HG03097 (cell line): Measurements from ENCODE around the gene IFT52.
"Not testable (repeated sequence)": the region's sequence is repeated elsewhere in the genome, so short reads cannot be mapped to it uniquely, and the experiment has no call there.

Experiments
- ATAC-seq: cut with Tn5 transposase; IDR thresholded peaks from one replicate; pipeline ENCODE4 v1.9.1; 2021; ENCODE audit not compliant: unreplicated experiment, low FRiP score

IFT52 gene

DNA sequence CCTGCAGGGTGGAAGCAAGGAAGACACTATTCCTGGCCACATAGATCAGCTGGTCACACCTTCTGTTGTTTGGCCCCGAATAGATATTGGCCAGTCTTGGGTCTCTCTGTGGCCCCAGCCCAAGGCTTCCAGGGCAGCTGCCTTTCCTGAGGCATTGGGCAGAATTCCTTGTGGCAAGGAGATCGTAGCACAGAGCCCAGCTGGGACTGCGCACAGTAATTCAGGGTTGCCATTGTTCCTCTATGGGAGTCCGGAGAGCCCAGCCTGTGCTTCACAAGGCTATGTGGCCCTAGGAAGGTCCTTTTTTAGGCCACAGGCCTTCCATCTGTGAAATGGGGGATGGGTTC is 25.0 kb upstream of the IFT52 start:
- no peak for ATAC-seq

DNA sequence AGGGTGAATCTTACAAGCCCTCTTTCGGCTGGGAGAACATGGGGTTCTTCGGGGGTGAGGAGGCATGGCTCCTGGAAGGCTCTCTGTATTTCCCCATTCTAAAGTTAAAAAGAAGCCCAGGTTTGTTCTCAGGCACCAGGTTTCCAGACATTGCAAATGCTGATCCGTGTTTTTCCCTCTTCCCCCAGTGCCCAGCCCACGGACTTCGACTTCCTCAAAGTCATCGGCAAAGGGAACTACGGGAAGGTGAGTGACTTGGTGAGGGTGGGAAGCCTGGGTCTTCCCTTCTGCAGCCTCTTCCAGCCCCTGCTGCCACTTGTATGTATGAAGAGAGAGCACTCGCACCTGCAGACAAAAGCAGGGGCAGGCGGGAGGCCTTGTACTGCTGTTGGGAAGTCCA is 23.3 kb upstream of the IFT52 start:
- no peak for ATAC-seq

- ATAC-seq = no peak
These were observed 22.0 kb upstream of the IFT52 start for GRCh38 chr20:43568706-43569105.

DNA sequence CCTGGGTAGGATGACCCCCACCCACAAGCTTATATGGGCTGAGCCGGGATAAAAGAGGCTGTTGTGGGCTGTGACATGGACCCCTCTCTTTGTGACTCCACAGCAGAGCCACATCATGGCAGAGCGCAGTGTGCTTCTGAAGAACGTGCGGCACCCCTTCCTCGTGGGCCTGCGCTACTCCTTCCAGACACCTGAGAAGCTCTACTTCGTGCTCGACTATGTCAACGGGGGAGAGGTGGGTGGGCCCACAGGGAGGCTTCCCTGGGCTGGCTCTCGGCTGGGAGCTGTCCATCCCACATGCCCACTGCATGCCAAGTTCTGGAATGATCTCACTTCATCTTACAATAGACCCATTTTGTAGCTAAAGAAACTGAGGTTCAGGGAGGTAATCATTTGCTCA is 21.5 kb upstream of the IFT52 start:
- ATAC-seq = no peak

- ATAC-seq = no peak
These were observed 20.2 kb upstream of the IFT52 start for GRCh38 chr20:43570496-43570895.

GRCh38 chr20:43571310-43571709 is 19.4 kb upstream of the IFT52 start:
- ATAC-seq = no peak

GRCh38 chr20:43571771-43572170 is 19.0 kb upstream of the IFT52 start:
- no peak for ATAC-seq

GRCh38 chr20:43572891-43573290 is 17.8 kb upstream of the IFT52 start:
- ATAC-seq = no peak

GRCh38 chr20:43576108-43576507 is 14.6 kb upstream of the IFT52 start:
- ATAC-seq = no peak

- ATAC-seq = no peak
These were observed 10.6 kb upstream of the IFT52 start for GRCh38 chr20:43579861-43580793.

DNA sequence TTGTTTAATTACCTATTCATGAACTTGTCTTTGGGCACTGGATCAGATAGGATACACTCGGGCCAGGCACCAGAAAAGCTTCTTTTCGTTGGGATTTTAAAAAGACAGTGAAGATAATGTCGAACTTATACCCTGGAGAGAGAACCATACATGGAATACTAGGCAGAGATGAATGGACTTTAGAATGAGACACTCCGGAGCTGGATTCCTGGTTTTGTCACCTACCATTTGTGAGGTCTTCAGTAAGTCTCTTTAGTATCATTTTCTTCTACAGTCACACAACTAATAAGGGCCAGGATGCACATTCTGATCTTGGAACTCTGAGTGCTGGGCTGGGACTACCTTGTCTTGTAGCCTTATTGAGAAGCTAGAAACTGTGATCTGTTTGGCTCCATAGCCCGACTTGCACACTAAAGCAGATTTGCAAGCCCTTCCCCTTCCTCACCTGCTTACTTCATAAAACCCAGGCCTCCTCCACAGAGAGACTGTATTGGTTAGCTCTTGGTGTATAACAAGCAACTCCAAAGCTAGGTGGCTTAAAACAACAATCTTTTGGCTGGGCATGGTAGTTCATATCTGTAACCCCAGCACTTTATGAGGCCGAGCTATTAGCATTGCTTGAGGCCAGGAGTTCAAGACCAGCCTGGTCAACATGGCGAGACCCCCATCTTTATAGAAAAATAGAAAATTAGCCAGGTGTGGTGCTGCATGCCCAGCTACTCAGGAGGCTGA is 7.4 kb upstream of the IFT52 start:
- no peak for ATAC-seq

DNA sequence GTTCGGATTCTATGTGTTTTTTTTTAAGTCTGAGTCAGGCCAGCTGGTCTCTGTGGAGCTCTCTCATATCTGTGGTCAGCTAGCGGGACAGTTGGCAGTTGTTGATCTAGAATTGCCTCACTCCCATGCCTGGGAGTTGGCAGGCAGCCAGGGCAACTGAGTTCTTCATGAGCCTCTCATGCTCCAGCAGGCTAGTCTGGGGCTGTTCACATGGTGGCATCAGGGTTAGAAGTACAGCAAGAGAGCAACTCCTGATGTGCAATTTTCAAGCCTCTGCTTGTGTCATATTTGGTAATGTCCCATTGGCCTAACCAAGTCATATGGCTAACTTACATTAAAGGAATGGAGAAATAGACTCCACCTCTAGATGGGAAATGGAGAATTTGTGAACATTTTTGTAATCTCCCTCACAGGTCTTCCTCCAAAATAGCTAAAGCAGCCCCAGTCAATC is 6.7 kb upstream of the IFT52 start:
- ATAC-seq = no peak

DNA sequence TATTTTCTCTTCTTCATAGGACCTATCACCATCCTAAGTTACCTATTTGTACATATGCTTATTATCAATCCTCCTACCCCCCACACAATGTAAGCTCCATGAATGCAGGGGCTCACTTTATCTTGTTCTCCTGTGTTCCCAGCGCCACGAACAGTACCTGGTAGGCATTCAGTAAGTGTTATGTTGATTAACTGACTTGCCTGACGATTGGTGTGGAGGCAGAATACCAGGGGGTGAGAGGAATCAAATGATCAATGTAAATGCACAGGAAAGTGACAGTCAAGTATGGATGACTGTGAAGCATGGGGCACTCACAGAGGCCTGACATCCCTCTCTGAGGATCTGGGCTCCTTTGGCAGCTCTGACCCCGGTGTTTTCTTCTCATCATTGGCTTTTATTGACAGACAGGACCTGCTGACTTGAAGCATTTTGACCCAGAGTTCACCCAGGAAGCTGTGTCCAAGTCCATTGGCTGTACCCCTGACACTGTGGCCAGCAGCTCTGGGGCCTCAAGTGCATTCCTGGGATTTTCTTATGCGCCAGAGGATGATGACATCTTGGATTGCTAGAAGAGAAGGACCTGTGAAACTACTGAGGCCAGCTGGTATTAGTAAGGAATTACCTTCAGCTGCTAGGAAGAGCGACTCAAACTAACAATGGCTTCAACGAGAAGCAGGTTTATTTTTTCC is 6.1 kb upstream of the IFT52 start:
- ATAC-seq = no peak

- no peak for ATAC-seq
These were observed 4.1 kb upstream of the IFT52 start for GRCh38 chr20:43586641-43587040.

DNA sequence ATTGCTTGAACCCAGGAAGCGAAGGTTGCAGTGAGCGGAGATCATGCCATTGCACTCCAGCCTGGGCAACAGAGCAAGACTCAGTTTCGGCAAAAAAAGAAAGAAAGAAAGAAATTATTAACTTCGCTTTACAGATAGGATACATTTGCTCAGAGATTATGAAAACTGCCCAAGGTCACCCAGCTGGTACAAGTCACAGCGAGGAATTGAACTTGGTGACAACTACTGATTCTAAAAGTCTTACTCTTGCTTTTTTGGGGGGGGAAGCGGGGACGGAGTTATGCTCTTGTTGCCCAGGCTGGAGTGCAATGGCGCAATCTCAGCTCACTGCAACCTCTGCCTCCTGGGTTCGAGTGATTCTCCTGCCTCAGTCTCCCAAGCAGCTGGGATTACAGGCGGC is 2.2 kb upstream of the IFT52 start:
- not testable (repeated sequence) for ATAC-seq

DNA sequence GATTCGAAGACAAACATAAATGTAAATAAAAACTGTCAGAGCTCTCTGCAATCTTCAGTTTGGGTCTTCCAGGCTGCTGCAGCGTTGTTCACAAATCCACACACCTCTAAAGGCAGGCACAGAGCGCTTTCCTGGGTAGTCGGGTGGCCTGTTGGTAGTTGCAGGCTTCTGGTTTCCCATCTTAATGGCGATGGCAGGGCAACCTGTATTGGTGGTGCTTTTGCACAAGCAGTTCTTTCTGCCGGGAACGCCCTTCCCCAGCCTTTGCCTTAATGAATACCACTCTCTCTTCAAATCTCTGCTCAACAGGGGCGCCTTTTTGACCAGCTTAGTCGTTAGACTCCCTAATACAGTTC is 723 bp upstream of the IFT52 start:
- no peak for ATAC-seq

DNA sequence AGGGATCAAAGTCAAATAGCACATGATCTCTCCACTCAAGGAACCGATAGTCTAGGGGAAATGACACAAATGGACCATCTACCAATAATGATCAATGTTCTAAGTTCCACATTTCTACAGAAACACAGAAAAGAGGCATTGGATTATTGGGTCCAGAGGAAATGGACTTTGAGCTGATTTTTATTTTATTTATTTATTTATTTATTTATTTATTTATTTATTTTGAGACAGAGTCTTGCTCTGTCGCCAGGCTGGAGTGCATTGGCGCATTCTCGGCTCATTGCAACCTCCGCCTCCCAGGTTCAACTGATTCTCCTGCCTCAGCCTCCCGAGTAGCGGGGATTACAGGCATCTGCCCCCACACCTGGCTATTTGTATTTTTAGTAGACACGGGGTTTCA is 11.2 kb downstream of the IFT52 start:
- ATAC-seq = not testable (repeated sequence)

DNA sequence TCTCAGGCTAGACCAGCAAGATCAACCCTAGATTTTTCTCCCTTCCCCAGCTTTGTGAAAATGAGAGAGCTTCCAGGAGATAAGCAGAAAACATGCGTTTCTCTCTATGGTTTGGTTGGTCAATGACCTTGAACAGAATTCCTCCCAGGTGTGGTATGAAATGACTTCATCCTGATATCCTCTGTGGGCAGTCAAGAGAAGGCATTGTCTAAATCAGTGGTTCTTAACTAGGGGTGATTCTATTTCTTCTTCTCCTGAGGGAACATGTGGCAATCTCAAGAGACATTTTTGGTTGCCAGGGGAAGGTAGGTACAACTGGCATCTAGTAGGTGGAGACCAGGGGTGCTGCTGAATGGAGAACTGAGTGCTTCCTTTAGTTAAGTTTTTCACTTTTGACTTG is 12.4 kb downstream of the IFT52 start:
- ATAC-seq = no peak

DNA sequence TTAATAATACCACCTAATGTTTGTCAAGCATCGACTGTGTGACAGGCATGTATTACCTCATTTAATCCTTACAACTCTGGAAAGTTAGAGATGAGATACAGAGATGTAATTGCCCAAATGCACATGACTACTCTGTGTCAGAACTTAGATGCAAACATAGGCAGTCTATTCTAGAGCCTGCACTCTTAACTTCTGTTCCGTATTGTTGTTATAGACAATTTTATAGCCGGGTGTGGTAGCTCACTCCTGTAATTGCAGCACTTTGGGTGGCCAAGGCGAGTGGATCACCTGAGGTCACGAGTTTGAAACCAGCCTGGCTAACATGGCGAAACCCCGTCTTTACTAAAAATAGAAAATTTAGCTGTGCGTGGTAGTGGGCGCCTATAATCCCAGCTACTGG is 15.0 kb downstream of the IFT52 start:
- no peak for ATAC-seq

- ATAC-seq = not testable (repeated sequence)
These were observed 16.5 kb downstream of the IFT52 start for GRCh38 chr20:43607278-43607677.

DNA sequence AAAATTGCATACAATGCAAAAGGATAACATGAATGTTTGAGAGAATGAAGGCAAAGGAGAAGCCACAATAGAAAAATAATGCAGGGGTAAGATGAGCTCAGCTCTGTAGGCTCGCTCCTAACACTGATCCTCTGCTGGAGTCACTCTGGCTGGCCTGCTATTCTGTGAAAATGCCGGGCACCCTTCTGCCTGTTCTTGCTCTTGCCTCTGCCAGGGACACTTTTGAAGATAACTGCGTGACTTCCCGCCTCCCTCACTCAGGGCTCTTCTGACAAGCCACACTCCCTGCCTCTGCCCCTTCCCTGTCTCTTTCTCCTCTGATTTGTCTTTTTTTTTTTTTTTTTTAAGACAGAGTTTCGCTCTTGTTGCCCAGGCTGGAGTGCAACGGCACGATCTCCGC is 40.9 kb downstream of the IFT52 start:
- ATAC-seq = no peak
